CD4-positive, alpha-beta T cell treated with Interferon alpha-2 for 1 hour (primary cell): ENCODE measurements around the gene CAPN13.

Source experiments
- DNase-seq, 2 donors: peaks; one replicate each; pipeline ENCODE4 v3.0.0-alpha.2; 2020 to 2022

CAPN13 gene

DNA sequence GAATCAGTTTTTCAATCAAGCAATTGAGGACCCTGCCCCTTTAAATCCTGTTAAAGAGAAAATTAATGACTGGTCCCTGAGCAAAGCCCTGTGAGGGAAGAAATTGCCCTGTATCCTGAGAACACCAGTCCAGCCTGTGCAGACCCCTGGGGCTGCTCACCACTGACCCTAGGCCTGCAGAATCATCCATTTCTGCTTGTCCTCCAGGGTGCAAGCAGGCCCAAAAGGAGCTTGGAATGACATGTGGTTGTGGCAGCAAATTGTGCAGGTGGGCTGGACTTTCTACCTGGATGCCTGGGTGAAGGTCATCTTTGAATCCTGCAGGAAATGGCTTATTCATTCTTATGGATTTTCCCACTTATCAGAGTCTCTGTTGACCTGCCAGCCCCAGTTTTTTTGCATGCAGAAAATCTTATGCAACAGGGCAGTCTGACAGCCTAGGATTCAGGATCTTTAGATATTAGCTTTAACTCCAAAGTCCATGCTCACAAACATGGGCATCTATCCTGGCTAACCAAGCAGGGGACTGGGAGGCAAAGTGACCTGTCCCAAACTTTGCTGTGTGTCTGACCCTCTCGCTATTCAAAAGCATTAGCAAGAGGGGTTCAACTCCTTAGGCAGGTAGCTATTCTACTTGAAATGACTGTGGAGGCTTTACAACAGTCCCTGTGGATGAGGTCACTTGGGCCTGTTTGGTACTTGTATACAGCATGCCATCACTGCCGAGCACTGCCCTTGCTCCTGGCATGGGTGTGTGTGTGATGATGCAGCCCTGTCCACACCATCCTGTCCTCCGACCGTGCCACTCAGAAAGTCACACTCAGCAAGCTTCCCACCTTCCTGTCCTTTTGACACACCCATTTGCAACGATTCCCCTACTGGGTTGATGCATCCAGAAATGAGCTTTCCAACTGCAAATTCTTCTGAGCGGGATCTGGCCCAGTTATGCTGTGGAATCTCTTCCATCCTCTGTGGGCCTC is 85.3 kb downstream of the CAPN13 start:
- no peak for DNase-seq

DNA sequence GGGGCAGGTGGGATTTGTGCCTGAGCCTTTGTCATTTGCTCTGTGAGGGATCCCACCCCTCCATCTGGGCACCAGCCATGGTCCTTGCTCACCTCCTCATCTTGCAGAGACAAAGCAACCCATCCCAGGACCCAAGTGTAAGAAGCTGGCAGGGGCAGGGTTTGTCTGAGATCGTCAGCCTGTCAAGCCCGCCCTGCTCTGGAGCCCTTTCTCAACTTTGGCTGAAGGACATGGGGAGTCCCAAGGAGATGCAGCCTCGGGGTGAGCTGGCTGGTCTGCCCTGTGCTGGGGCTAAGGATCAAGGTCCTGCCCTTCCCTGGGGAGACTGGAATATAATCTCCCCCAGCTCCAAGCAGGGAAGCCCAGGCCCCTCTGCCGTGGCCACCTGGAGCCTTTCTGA is 86.0 kb downstream of the CAPN13 start:
- no peak for DNase-seq

DNA sequence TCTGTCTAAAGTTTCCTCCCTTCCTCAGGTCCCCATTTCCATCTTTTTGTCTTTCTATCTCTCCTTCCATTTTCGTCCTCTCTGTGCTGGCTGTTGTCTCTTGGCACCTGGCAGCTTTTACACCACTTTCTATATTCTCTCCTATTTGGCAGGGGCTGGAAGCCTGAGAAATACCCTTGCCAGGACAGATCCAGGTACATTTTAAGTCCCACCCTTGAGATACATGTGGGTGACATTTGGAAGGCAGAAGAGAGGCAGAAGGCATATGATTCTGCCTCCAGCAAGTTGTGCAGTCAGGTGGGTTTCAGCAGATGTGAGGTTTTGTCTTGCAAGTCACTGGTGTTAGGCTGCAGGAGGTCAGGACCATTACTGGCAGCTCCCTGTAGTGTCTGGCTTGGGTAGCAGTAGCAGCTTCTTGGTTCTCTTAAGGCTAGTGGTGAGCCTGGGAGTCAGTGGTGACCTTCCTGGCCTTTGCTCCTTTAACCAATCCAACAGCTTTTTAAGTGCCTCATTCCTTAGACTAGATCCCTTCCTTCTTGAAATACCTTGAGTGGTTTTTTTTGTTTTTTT is 90.1 kb downstream of the CAPN13 start:
- DNase-seq = no peak

DNA sequence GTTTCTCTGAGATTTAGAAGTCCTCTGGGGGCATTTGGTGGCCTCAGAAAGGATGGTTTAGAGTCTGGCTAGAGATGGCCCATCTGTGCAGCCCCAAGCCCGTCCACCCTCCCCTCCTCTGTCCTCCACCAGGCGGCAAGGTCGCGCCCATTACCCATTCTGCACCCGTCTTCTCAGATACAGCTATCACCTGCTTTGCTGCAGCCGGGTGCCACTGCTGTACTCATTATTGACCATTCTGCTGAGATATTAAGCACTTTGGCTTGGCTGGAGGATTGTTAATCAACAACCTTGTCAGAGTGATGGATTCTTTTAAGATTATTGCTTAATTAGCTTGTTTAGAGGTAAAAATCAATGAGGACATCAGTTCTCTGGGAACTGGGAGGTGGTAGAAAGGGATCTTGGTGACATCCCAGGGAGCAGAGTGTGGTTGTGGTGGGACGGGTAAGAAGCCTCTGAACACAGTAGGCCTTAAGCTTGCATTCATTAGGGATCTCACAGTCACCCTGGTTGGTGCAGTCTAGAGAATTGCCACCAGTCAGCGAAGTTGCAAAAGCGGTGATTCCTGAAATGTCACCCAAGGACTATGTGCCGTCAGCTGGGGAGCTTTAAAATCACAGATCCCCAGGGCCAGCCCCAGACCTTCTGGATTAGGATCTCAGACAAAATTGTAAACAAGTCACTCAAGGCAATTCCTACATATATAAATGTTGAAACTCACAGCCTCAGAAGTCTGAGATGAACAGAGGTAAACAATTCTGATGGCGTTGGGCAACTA is 90.9 kb downstream of the CAPN13 start:
- DNase-seq = no peak

DNA sequence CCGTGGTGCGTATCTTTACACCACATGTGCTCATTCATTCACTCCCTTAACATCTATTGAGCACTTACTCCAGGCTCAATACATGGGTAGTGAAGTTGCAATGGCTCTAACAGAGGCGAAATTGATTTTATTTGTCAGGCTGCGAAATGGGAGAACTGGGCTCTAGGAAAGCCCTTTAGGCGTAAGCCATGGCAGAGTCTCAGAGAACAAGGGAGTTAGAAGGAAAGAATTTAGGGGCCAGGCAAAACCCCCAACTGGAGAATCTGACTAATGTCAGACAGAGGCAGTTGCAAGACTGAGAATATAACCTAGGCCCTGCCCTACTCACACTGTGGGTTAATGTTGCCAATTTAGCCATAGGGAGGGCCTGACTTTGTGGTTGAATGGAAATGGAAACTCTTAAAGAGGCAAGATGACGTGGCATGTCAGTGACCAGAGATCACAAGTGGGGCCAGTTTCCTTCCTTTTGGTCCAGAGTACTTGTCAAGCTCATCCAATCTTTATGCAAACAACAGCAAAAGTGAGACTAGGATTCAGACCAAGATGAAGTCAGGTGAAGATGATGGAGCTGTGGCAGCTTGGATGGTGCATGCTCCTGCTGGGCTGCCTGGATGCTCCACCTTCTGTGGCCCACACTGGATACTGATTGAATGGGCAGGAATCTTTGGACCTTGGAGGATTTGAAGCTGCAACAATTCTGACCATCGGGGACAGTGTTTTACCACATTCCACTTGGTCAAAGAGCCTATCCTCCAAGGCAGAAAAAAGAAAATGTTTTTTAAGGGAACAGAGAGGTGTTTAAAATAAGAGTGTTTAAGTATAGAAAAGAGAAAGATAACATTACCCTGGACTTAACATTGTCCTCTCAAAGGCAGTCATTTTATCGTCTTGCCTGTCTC is 92.2 kb downstream of the CAPN13 start:
- no peak for DNase-seq

DNA sequence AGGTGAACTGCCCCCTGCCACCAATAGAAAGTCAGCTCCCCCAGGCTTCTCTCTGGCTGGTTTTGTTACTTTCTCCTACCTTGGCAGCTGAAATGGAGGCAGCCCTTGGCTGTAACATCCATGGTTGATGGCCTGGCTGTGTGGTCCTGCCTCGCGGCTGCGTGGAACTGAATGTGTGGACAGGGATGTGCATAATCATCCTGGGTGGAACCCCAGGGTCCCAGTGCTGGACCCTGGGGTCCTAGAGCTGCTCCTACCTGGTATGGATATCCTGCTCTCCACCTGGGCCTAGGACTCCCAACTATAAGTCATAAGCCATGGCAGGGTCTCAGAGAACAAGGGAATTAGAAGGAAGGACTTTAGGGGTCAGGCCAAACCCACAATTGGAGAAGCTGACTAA is 93.5 kb downstream of the CAPN13 start:
- DNase-seq = no peak

DNA sequence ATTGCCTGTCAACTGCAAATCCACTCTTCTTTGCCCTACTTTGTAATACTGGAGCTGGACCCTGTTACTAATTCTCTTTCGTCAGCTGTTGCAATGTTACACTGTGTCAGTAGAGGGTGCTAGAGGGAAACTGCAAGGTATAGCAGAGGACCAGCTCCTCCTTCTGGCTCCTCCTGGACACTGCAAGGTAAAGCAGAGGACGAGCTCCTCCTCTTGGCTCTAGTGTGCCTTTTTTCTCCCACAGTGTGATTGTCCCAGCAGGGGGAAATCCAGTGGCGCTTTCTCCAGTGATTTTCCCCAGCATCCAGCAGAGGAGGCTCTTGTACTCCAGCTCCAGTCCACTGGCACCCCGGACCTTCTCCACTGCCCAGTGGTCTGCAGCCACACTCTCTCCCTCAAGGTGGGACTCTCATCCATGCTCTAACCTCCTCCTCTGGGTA is 95.6 kb downstream of the CAPN13 start:
- DNase-seq = peak; percentile 87 to 92

DNA sequence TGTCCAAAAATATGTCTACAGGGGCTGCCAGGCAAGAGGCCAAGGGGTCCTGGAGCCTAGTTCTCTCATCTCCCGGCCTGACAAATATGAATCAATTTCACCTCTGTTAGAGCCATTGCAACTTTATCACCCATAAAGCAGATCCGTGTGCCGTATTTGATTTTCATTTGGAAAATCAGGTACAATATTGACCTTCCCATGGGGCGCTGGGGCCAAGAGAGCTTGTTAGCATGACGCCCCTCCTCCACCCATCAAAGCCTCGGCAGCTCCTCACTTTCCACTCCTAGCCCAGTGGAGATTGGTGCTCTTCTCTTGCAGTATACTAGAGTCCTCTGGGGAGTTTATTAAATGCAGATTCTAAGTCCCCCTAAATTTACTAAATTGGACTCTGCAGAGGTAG is 96.8 kb downstream of the CAPN13 start:
- DNase-seq = no peak

DNA sequence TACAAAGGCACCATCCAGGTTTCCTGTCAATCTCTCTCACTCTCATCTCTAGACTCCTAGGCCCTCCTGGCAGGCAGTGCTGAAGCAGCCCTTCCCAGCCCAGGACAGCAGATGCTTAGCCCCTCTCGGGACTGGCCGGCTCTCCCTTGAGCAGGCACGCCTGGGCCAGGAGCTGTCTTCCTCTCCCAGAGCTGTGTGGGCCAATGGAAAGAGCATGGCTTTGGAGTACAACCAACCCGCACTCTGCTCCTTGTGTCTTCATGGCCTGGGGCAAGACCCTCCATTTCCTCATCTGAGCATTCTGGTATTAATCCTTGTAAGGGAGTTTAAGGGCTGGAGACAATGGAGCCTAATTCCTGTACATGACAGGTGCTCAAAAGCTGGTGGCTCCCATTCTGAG is 97.2 kb downstream of the CAPN13 start:
- DNase-seq = no peak

DNA sequence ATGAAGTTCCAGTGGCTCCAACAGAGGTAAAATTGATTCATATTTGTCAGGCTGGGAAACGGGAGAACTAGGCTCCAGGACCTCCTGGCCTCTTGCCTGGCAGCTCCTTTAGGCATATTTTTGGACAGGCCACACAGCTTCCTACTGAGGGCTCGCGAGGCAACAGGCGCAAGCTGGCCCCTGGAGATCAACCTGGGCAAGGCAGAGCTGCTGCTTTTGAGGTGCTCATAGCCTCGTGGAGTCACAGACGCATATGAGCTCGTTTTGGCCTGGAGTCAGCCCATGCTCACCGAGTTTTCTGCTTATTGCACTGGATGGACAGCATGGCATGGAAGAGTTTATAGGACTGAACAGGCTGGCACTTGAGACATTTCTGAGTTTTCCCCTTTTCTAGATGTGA is 97.7 kb downstream of the CAPN13 start:
- no peak for DNase-seq

DNA sequence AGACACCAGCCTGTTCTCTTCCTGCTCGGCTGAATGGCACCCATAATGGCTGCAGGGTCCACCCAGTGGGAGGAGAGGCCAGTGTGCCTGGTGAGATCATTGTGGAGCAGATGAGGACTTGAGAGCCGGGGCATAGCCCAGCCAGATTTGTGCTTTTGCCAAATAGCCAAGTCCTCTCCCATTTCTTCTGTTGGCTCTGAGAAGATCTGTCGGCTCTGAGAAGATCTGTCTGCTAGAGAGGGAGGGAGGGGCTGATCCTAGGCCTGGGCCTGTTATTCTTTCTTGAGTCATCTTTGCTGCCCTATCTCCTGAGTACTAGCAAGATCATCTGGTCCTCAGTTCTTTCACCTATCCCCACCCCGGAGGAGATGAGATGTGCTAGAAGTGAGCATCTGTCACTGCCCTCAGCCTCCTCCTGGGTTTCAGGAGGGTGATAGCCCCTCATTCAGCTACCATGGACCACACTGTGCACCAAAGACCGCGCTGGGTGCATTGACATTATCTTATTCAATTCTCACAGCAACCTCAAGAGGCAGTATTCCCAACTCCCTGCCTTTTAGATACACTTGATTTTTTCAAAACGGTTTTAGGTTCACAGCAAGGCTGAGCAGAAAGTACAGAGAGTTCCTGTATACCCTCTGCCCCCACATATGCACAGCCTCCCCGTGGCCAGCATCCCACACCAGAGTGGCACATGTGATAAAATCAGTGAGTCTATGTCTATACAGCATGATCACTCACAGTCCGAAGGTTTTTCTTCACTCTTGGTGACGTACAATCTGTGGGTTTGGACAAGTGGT is 98.6 kb downstream of the CAPN13 start:
- no peak for DNase-seq

DNA sequence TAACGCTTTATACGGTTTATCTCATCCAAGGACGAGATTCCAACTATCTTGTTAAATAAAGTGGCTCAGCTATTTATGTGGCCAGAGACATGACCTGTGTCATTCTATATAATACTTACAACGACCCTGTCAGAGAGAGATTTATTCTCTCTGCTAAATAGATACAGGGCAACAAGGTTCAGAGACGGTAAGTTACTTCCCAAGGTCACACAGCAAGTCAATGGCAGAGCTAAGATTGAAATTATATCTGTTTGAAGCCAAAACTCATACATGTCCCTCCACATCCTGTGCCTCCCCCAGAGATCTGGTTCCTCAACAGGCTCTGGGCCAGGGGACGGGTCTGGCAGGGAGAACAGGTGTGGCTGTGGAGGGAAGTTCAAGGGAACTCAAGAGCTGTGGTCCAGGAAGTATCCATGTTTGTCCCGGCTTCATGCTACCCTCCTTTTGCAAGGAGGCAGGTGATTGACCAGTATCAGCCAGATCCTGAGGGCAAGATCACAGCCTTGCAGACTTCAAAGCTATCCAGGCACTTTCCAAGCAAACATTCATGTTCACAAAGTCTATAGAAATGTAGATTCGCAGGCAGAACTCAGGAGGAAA is 99.8 kb downstream of the CAPN13 start:
- no peak for DNase-seq

DNA sequence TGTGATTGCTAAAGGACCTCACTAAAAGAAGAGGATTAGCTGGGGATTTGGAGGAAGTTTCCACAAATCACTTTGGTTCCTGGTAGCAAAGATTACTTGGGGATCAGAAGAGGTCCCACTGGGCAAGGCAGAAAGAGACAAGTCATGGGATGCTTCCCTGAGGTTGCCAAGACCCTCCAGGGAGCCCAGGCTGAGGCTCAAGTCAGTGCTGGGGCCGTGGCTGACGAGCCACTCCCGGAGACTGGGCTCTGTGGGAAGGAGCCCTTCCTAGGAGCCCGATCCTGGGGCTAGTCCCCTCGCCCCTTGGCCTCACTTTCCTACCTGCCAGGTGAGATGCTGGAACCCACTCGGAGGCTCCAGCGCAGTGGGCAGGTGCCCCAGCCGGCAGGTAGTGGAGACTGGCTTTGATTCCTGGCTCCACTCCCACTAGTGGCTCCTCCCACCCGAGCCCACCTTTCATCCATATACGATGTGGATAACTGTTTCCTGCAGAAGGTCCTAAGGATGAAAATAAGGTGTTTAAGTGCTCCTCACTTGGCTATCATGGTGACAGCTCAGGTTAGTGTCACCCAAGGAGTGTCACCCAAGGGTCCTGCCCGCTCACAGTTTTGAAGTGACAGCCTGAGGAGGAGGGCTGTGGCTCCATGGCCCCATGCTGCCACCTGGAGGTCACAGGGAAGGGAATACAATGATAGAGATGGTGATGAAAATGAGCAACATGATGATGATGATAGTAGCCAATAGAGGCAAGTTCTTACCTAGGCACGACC is 100.5 kb downstream of the CAPN13 start:
- DNase-seq = peak; percentile 74 to 77

DNA sequence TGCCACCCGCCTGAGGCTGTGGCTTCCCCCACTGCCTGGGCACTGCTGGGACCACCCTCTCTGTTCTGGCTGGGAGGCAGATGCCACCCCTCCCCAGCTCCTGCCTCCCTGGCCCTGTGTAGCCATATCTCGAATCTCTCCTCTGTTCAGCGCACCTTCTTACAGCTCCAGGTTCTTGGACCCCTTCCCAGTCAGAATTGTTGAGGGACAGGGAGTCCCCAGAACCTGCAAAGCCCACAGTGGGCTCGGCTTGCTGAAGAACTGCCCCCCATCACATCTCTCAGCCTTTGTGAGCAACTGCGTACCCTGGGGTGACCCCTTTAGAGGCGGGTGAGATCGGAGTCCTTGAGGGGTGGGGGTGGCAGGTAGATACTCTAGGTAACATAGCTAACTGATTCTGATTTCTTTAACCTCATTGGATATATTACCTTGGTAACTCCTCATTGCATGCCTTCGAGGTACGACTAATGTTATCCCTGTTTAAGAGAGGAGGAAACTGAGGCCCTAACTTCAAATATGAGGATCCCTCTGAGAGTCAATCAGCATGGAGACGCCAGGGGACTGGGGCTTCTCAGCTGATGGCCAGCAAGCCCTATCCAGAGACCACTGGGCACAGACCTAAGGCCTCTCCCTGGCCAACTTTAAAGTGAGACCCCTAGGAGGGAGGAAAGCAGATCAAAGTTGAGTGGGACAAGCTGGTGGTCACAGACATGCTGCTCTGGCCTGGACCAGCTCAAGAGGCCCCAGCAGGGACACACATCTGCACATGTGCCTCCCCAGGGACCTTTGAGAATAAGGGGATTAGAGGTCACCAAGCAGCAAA is 101.3 kb downstream of the CAPN13 start:
- no peak for DNase-seq

DNA sequence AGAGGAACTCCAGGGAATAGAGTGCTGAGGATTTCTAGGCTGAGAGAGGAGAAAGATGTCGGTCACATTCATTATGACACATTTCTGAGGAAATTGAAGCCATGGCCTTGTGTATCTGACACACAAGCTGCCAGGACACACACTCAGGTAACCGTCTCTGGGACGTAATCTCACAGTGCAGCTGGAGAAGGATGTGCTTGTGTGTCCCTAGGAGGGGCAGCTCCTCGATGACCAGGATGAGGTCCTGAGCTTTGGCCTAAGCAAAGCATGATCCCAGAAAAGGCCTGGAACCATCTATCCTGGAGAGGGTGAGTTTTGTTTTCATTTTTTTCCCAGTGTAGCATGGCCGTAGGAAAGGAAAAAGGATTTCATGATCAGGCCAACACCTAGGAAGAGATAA is 102.2 kb downstream of the CAPN13 start:
- no peak for DNase-seq

DNA sequence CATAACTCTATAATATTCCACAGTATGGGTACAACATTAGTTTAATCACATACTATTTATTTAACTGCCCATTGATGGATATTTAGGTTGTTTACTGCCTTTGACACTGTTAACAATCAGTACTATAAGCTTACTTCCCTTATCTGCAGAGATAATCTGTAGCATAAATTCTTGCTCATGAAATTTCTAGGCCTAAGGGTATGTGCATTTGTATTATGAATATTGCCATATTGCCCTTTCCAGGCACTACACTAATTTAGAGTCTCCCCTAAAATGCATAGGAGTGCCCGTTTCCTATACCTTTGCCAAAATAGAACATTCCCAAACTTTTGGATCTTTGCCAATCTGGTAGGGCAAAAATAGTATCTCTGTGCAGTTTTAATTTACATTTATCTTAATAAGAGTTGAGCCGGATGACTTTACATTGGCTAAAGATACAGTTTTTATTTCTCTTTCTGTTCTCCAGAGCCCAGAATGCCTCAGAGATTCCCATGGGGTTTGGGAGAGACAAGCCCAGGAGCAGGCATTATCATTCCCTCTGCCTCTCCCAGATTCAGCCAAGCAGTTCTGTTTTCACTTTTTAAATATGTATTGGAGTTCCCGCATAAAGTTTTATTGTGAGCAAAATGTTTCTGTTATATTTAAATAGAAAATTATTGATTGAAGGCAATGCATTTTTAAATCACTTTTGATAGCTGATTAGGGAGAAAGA is 102.8 kb downstream of the CAPN13 start:
- DNase-seq = no peak

DNA sequence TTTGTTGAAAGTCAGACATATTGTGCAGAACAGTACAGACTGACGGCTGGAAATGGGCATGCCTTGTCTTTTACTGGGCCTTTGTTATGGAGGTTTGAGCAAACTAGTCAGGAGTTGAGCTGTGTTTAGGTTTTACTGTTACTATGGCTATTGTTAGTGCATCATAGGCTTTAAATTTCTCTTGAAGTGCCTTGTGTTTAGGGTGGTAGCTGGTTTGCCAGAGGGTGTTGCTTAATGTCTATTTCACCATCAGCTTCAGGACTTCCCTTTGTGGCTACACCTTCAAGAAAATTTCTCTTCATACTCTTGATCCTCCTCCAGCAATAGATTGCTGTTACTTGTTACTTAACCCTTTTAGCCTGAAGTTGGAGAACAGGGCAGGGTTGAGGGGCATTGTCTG is 104.6 kb downstream of the CAPN13 start:
- no peak for DNase-seq

DNA sequence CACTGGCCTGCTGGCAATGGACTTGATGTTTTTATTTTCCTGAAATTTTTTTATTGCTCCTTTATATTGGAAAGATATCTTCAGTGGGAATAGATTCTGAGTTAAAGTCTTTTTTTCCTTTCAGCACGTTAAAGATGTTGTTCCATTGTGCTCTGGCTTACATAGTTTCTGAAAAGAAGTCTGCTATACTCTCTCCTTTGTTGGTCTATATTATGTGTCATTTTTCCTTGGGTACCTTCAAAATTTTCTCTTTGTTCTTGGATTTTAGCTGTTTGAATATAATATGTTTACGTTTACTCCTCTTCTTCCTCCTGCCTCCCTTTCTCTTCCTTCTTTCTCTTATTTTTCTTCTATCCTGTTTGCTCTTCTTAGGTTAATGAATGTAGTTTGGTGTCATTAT is 105.5 kb downstream of the CAPN13 start:
- no peak for DNase-seq
